WTC11 (cell line): ENCODE measurements around the gene DCAF11. TPM values are rescaled to one million over a fixed set of nuclear protein-coding genes. Genes with fewer than 3 reads are reported as not detected.

Experiments used
- ARID4B ChIP-seq: sonication (generic); formaldehyde crosslinking; IDR thresholded peaks from 2 replicates; pipeline ENCODE4 v1.8.0; 2023; ENCODE audit warnings: missing genetic modification reagents, mild to moderate bottlenecking, borderline replicate concordance
- CTCF ChIP-seq: fragments of 200-600 bp; IDR thresholded peaks from 2 replicates; pipeline ENCODE4 v1.8.0; 2022; ENCODE audit warnings: antibody characterized with exemption
- ETV6 ChIP-seq: sonication (generic); formaldehyde crosslinking; IDR thresholded peaks from 2 replicates; pipeline ENCODE4 v1.8.1; 2022; ENCODE audit warnings: mild to moderate bottlenecking, missing genetic modification reagents
- GTF2I ChIP-seq: fragments of 250-450 bp; sonication (Bioruptor Pico); conservative IDR thresholded peaks from 2 replicates; pipeline ENCODE4 v1.4.0; 2021; ENCODE audit warnings: mild to moderate bottlenecking
- MXD4 ChIP-seq: fragments of 250-450 bp; sonication (Bioruptor Pico); IDR thresholded peaks from 2 replicates; pipeline ENCODE4 v1.8.0; 2021; ENCODE audit warnings: mild to moderate bottlenecking, moderate library complexity, borderline replicate concordance
- NFATC4 ChIP-seq: fragments of 250-450 bp; sonication (Bioruptor Pico); IDR thresholded peaks from 2 replicates; pipeline ENCODE4 v1.9.0; 2021; ENCODE audit warnings: mild to moderate bottlenecking
- NR1H2 ChIP-seq: sonication (generic); formaldehyde crosslinking; IDR thresholded peaks from 2 replicates; pipeline ENCODE4 v1.9.0; 2021; ENCODE audit warnings: mild to moderate bottlenecking, moderate library complexity, missing genetic modification reagents
- PREB ChIP-seq: sonication (generic); formaldehyde crosslinking; IDR thresholded peaks from 2 replicates; pipeline ENCODE4 v1.8.1; 2022; ENCODE audit warnings: mild to moderate bottlenecking, missing genetic modification reagents, moderate library complexity, borderline replicate concordance
- ZBTB21 ChIP-seq: sonication (generic); formaldehyde crosslinking; IDR thresholded peaks from 2 replicates; pipeline ENCODE4 v1.8.1; 2023; ENCODE audit warnings: mild to moderate bottlenecking, missing genetic modification reagents, borderline replicate concordance
- ZNF138 ChIP-seq: sonication (generic); formaldehyde crosslinking; conservative IDR thresholded peaks from 2 replicates; pipeline ENCODE4 v1.8.1; 2022; ENCODE audit warnings: mild to moderate bottlenecking, moderate library complexity, missing genetic modification reagents
- ZNF317 ChIP-seq: sonication (generic); formaldehyde crosslinking; IDR thresholded peaks from 2 replicates; pipeline ENCODE4 v1.8.1; 2023; ENCODE audit warnings: low read depth, mild to moderate bottlenecking, moderate library complexity, missing genetic modification reagents, borderline replicate concordance
- ZNF416 ChIP-seq: fragments of 250-450 bp; sonication (Bioruptor Pico); IDR thresholded peaks from 2 replicates; pipeline ENCODE4 v1.9.0; 2021; ENCODE audit warnings: mild to moderate bottlenecking, inconsistent platforms
- ZNF423 ChIP-seq: fragments of 250-450 bp; sonication (Bioruptor Pico); IDR thresholded peaks from 2 replicates; pipeline ENCODE4 v2.1.2; 2022; ENCODE audit warnings: mild to moderate bottlenecking, moderate library complexity
- total RNA-seq: library from RNA; stranded (reverse); gene quantifications from 3 replicates; pipeline ENCODE4 v1.2.3, GENCODE V29; 2021
- TF ChIP-seq, protein P1 (sequence below): sonication (generic); formaldehyde crosslinking; IDR thresholded peaks from 2 replicates; pipeline ENCODE4 v1.8.0; 2022; ENCODE audit warnings: mild to moderate bottlenecking, missing genetic modification reagents
- TF ChIP-seq, protein P2 (sequence below): sonication (generic); formaldehyde crosslinking; IDR thresholded peaks from 2 replicates; pipeline ENCODE4 v1.8.1; 2023; ENCODE audit warnings: mild to moderate bottlenecking, missing genetic modification reagents, moderate library complexity
- TF ChIP-seq, protein P3 (sequence below): sonication (generic); formaldehyde crosslinking; IDR thresholded peaks from 2 replicates; pipeline ENCODE4 v1.8.1; 2023; ENCODE audit warnings: mild to moderate bottlenecking, missing genetic modification reagents, borderline replicate concordance

DCAF11 gene
- total RNA-seq, 1 experiment from 2014 or later, result 73.6 TPM

DNA sequence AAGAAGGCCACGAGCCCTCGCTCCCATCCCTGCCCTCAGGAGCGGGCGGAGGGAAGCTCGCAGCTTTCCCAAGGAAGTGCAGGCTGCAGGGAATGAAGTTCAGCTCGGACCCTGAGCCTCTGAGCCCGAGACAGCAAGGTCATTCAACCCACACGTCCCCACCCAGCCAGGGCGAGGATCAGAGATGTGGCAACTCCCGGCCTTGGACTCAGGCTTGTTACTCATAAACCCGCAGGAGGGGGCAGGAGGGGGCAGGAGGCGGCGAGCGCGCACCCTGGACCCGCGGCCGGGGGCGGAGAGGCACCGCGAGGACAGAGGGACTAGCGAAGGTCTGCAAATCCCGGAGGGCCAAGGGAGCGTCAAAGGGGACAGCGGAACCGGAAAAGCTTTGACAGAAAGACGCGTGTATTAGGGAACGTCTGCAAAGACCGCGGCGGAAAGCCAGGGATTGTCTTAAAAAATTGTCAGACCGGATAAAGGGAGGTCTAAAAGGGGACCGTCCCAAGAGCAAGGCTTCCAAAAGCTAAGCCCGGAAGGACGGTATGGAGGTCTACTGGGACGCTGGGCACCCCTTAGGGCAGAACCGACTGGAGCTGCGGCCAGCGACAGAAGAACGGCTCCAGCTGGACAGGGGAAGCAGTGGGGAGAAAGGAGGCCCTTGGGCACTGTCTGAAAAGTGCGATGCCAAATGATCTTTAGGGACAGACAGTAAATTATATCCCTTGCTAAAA is 611 bp upstream of the DCAF11 start (continued):
- TF ChIP-seq, protein P1, sequence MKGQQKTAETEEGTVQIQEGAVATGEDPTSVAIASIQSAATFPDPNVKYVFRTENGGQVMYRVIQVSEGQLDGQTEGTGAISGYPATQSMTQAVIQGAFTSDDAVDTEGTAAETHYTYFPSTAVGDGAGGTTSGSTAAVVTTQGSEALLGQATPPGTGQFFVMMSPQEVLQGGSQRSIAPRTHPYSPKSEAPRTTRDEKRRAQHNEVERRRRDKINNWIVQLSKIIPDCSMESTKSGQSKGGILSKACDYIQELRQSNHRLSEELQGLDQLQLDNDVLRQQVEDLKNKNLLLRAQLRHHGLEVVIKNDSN (CRISPR knock-in tag), result no peak
- TF ChIP-seq, protein P2, sequence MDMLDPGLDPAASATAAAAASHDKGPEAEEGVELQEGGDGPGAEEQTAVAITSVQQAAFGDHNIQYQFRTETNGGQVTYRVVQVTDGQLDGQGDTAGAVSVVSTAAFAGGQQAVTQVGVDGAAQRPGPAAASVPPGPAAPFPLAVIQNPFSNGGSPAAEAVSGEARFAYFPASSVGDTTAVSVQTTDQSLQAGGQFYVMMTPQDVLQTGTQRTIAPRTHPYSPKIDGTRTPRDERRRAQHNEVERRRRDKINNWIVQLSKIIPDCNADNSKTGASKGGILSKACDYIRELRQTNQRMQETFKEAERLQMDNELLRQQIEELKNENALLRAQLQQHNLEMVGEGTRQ, result peak; percentile 47; the same call in 1 of the 2 replicates
- TF ChIP-seq ZNF423 (CRISPR knock-in tag) (no peak), NFATC4 (CRISPR knock-in tag) (no peak), ETV6 (CRISPR knock-in tag) (no peak), GTF2I (CRISPR knock-in tag) (no peak), NR1H2 (CRISPR knock-in tag) (no peak), CTCF (no peak), ARID4B (CRISPR knock-in tag) (peak; percentile 58; the same call in 1 of the 2 replicates), PREB (peak; percentile 19; the same call in 1 of the 2 replicates), ZNF416 (CRISPR knock-in tag) (no peak), ZBTB21 (CRISPR knock-in tag) (peak; percentile 64; the same call in 1 of the 2 replicates), ZNF138 (no peak), MXD4 (CRISPR knock-in tag) (no peak), ZNF317 (CRISPR knock-in tag) (no peak)
- TF ChIP-seq, protein P3, sequence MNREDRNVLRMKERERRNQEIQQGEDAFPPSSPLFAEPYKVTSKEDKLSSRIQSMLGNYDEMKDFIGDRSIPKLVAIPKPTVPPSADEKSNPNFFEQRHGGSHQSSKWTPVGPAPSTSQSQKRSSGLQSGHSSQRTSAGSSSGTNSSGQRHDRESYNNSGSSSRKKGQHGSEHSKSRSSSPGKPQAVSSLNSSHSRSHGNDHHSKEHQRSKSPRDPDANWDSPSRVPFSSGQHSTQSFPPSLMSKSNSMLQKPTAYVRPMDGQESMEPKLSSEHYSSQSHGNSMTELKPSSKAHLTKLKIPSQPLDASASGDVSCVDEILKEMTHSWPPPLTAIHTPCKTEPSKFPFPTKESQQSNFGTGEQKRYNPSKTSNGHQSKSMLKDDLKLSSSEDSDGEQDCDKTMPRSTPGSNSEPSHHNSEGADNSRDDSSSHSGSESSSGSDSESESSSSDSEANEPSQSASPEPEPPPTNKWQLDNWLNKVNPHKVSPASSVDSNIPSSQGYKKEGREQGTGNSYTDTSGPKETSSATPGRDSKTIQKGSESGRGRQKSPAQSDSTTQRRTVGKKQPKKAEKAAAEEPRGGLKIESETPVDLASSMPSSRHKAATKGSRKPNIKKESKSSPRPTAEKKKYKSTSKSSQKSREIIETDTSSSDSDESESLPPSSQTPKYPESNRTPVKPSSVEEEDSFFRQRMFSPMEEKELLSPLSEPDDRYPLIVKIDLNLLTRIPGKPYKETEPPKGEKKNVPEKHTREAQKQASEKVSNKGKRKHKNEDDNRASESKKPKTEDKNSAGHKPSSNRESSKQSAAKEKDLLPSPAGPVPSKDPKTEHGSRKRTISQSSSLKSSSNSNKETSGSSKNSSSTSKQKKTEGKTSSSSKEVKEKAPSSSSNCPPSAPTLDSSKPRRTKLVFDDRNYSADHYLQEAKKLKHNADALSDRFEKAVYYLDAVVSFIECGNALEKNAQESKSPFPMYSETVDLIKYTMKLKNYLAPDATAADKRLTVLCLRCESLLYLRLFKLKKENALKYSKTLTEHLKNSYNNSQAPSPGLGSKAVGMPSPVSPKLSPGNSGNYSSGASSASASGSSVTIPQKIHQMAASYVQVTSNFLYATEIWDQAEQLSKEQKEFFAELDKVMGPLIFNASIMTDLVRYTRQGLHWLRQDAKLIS (CRISPR knock-in tag), result no peak
